GM12878 (cell line): ENCODE data around the gene HIF3A. TPM values are rescaled to one million over a fixed set of nuclear protein-coding genes. Genes with fewer than 3 reads are reported as not detected.
A peak's percentile ranks its signal among the peaks of the same experiment; 100 is the strongest.

ENCODE experiments used
- ATAC-seq: fragments of 200-7000 bp; cut with Tn5 transposase; 3 replicates; pipeline ENCODE4 v1.9.1; 2020; ENCODE audit warnings: mild to moderate bottlenecking, moderate library complexity
- BruUV-seq: library from RNA; stranded (reverse); fragments of 400-500 nt; replicated peaks from 2 replicates; lab custom pipeline; 2021; lab: Mats Ljungman, UMichigan
- CTCF ChIA-PET: fragments of 300-600 bp; sonication (Branson Sonifier 250); formaldehyde crosslinking; extraction: SDS; loops from one replicate; lab custom pipeline; 2021; ENCODE audit warnings: inconsistent platforms; lab: Yijun Ruan, JAX
- POLR2A ChIA-PET: fragments of 350-600 bp; formaldehyde crosslinking; extraction: SDS; loops from one replicate; lab custom pipeline; 2021; ENCODE audit warnings: inconsistent platforms; lab: Charles Lee
- RAD21 ChIA-PET: fragments of 300-600 bp; sonication (Branson Sonifier 250); formaldehyde crosslinking; loops from one replicate; lab custom pipeline; 2023; ENCODE audit warnings: antibody characterized with exemption; ENCODE audit not compliant: unreplicated experiment; lab: Charles Lee
- SMC1A ChIA-PET: fragments of 300-600 bp; sonication (Branson Sonifier 250); formaldehyde crosslinking; loops from one replicate; lab custom pipeline; 2023; ENCODE audit not compliant: unreplicated experiment, uncharacterized antibody; lab: Charles Lee
- DNase-seq: peaks from one replicate; pipeline ENCODE4 v3.0.0-alpha.2; 2011; ENCODE audit warnings: low read depth, low spot score
- FAIRE-seq: peaks from 3 replicates; lab custom pipeline; 2011; peaks lifted over from hg19 to GRCh38; lab: Jason Lieb, UNC
- H2AFZ ChIP-seq: 2 replicates; pipeline ENCODE4 v1.6.0; 2011; ENCODE audit warnings: low read depth, low read length, control low read depth; ENCODE audit not compliant: control insufficient read depth
- H3K27ac ChIP-seq: 2 replicates; pipeline ENCODE4 v1.5.1; 2011; ENCODE audit warnings: control low read depth; ENCODE audit not compliant: control insufficient read depth, insufficient read depth
- H3K27me3 ChIP-seq, 2 experiments: replicated peaks in 1 of 2; 2 replicates each; pipeline versions ENCODE4 v1.6.0 to v1.6.1; 2011; ENCODE audit warnings: low read length in 1 of 2; ENCODE audit not compliant: control insufficient read depth in 2 of 2, insufficient read depth in 2 of 2
- H3K36me3 ChIP-seq, 2 experiments: 2 replicates each; pipeline ENCODE4 v1.5.1; 2011; ENCODE audit warnings: low read length in 1 of 2; ENCODE audit not compliant: control insufficient read depth in 2 of 2, insufficient read depth in 2 of 2
- H3K4me1 ChIP-seq: 2 replicates; pipeline ENCODE4 v1.6.1; 2011; ENCODE audit warnings: mild to moderate bottlenecking, low read length, moderate library complexity, mixed read lengths; ENCODE audit not compliant: control insufficient read depth, insufficient read depth
- H3K4me2 ChIP-seq: 2 replicates; pipeline ENCODE4 v1.6.0; 2011; ENCODE audit warnings: control low read depth; ENCODE audit not compliant: control insufficient read depth, insufficient read depth
- H3K4me3 ChIP-seq: fragments of 200-600 bp; sonication (generic); 2 replicates; pipeline ENCODE4 v1.5.1; 2016
- H3K79me2 ChIP-seq: 2 replicates; pipeline ENCODE4 v1.6.0; 2011; ENCODE audit warnings: low read length; ENCODE audit not compliant: control insufficient read depth, insufficient read depth
- H3K9ac ChIP-seq: 2 replicates; pipeline ENCODE4 v1.8.0; 2011; ENCODE audit warnings: low read length, control low read depth, mixed read lengths; ENCODE audit not compliant: control insufficient read depth, insufficient read depth
- H3K9me3 ChIP-seq: replicated peaks from 3 replicates; pipeline ENCODE4 v1.5.1; 2011; ENCODE audit warnings: mild to moderate bottlenecking, low read length; ENCODE audit not compliant: control insufficient read depth, insufficient read depth
- H4K20me1 ChIP-seq: 2 replicates; pipeline ENCODE4 v1.6.0; 2011; ENCODE audit not compliant: control insufficient read depth, insufficient read depth
- BHLHE40 ChIP-seq, 2 experiments: fragments of 450-650 bp in 1 of 2; IDR thresholded peaks; 2 replicates each; pipeline ENCODE4 v1.6.1; 2011 to 2017; ENCODE audit warnings: low read depth in 2 of 2, borderline replicate concordance in 1 of 2, improper control_type of control experiment in 1 of 2, low read length in 1 of 2, mild to moderate bottlenecking in 1 of 2
- MLLT1 ChIP-seq: fragments of 450-650 bp; IDR thresholded peaks from 2 replicates; pipeline ENCODE4 v1.6.1; 2016; ENCODE audit warnings: mild to moderate bottlenecking
- ZBED1 ChIP-seq: IDR thresholded peaks from 2 replicates; pipeline ENCODE4 v1.6.1; 2016; ENCODE audit warnings: borderline replicate concordance
- WGBS: methylation state at CpG from one replicate; pipeline ENCODE4 v1.1.6; 2016; ENCODE audit warnings: low lambda C conversion rate; ENCODE audit not compliant: insufficient replicate concordance, insufficient coverage; ENCODE audit errors: missing lambda C conversion rate; 5-methylcytosine and 5-hydroxymethylcytosine counted together
- in situ Hi-C: fragments of 300-500 bp; cut with MboI; formaldehyde crosslinking; loops from 9 replicates; pipeline ENCODE4 v1.14.3; 2018; ENCODE audit warnings: mixed read lengths
- intact Hi-C: fragments of 100-400 bp; cut with micrococcal nuclease; formaldehyde crosslinking; loops from one replicate; pipeline ENCODE4 v1.14.2; 2022; ENCODE audit not compliant: unreplicated experiment
- polyA plus RNA-seq, 11 experiments: library from polyadenylated mRNA; depleted of rRNA in 4 of 11; unstranded in 6 of 11; stranded (reverse) in 5 of 11; fragments of >200 nt; fragmentation: Nextera tagmentation in 4 of 11; fragmentation: Illumina TruSeq in 1 of 11; extraction: Ambion mirVana in 4 of 11; extraction: Trizol in 1 of 11; gene quantifications; 1 replicate in 1 of 11; 2 replicates in 10 of 11; pipeline versions ENCODE4 v1.2.1 to v1.2.3, GENCODE V29; 2011 to 2016; ENCODE audit warnings: inconsistent platforms in 2 of 11, missing spikeins in 2 of 11, low read depth in 1 of 11
- total RNA-seq, 4 experiments: library from RNA; depleted of rRNA in 3 of 4; stranded (reverse); fragments of >200 nt in 3 of 4; fragmentation: Illumina TruSeq in 1 of 4; extraction: Trizol in 1 of 4; gene quantifications; 2 replicates each; pipeline versions ENCODE4 v1.2.1 to v1.2.3, GENCODE V29; 2013 to 2021

Gene HIF3A
- total and polyA plus RNA-seq, 10 of the 15 experiments (the other 5 are each of a cell fraction or from before 2014, with no cell fraction given) = 0.03 to 0.20 (median 0.06) TPM; not detected in 5

- no peak overlapping the region for H3K9ac ChIP-seq
- peaks cover 13 to 28% of the 10 kb centered on the region in 2 experiments; a peak in 3 of 4 replicates for H3K36me3 ChIP-seq
- ChIA-PET RAD21 (interaction anchor here (0.5 kb wide), 1 partner anchor 14 kb away, joined by 3 read pairs; no protein-coding TSS in a partner anchor), SMC1A (no interaction called here), POLR2A (interaction anchor here (0.5 to 0.6 kb wide), 2 partner anchors 1763 to 1807 kb away, joined by 3 to 8 read pairs; no protein-coding TSS in a partner anchor), CTCF (interaction anchor here (1.1 kb wide), 2 partner anchors 9 to 50 kb away, joined by 3 read pairs; no protein-coding TSS in a partner anchor)
- in situ Hi-C loops = no loop called here
- BruUV-seq = no TSS peak
- DNase-seq (no peak), FAIRE-seq (no peak), ATAC-seq (peak; percentile 49)
- no peak overlapping the region for H3K4me2 ChIP-seq
- intact Hi-C loops = no loop called here
- H3K4me1 ChIP-seq = peaks cover 39% of the 10 kb centered on the region
- no peak overlapping the region for H3K27ac ChIP-seq
- TF ChIP-seq MLLT1 = peak; percentile 72
- no peak for TF ChIP-seq ZBED1
- peak; percentile 19 to 71; a peak in 2 of 4 replicates for TF ChIP-seq BHLHE40 (IDR thresholded peaks at IDR 0.05; ENCODE audit: borderline replicate concordance in 1 of 2, low read depth in 2 of 2, low read length in 1 of 2)
- no peaks in the 10 kb centered on the region for H3K27me3 ChIP-seq
- peaks cover 45% of the 10 kb centered on the region for H3K79me2 ChIP-seq
- H3K9me3 ChIP-seq = no peaks in the 10 kb centered on the region
- no peak overlapping the region for H3K4me3 ChIP-seq
- 86% methylated on average over 20 of the region's 23 CpGs for WGBS
- H2AFZ ChIP-seq = no peak overlapping the region
- no peaks in the 10 kb centered on the region for H4K20me1 ChIP-seq
Observed at GRCh38 chr19:46355234-46356148, 58.6 kb downstream of the HIF3A start.
